LNCaP clone FGC (cell line): ENCODE measurements around the gene COMMD3.

Experiments used
- DNase-seq: peaks from one replicate; pipeline ENCODE4 v3.0.0-alpha.2; 2011; ENCODE audit warnings: low read depth
- H3K4me3 ChIP-seq: 2 replicates; pipeline ENCODE4 v1.5.1; 2011; ENCODE audit warnings: mild to moderate bottlenecking, low read depth, low read length, control low read depth
- TF ChIP-seq, protein P1 (sequence below): IDR thresholded peaks from 2 replicates; pipeline ENCODE4 v1.5.1; 2012; ENCODE audit warnings: mild to moderate bottlenecking; ENCODE audit not compliant: control insufficient read depth, insufficient read depth; ENCODE audit errors: extremely low read depth

COMMD3 gene

DNA sequence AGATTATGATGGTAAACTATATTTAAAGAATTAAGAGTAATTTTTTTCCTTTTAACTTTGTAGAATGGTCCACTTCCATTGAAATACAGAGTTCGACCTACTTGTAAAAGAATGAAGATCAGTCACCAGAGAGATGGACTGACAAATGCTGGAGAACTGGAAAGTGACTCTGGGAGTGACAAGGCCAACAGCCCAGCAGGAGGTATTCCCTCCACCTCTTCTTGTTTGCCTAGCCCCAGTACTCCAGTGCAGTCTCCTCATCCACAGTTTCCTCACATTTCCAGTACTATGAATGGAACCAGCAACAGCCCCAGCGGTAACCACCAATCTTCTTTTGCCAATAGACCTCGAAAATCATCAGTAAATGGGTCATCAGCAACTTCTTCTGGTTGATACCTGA lies 13.0 kb downstream of the COMMD3 start:
- DNase-seq, result no peak
- TF ChIP-seq, protein P1, sequence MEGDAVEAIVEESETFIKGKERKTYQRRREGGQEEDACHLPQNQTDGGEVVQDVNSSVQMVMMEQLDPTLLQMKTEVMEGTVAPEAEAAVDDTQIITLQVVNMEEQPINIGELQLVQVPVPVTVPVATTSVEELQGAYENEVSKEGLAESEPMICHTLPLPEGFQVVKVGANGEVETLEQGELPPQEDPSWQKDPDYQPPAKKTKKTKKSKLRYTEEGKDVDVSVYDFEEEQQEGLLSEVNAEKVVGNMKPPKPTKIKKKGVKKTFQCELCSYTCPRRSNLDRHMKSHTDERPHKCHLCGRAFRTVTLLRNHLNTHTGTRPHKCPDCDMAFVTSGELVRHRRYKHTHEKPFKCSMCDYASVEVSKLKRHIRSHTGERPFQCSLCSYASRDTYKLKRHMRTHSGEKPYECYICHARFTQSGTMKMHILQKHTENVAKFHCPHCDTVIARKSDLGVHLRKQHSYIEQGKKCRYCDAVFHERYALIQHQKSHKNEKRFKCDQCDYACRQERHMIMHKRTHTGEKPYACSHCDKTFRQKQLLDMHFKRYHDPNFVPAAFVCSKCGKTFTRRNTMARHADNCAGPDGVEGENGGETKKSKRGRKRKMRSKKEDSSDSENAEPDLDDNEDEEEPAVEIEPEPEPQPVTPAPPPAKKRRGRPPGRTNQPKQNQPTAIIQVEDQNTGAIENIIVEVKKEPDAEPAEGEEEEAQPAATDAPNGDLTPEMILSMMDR, result no peak
- no peak overlapping the region for H3K4me3 ChIP-seq

DNA sequence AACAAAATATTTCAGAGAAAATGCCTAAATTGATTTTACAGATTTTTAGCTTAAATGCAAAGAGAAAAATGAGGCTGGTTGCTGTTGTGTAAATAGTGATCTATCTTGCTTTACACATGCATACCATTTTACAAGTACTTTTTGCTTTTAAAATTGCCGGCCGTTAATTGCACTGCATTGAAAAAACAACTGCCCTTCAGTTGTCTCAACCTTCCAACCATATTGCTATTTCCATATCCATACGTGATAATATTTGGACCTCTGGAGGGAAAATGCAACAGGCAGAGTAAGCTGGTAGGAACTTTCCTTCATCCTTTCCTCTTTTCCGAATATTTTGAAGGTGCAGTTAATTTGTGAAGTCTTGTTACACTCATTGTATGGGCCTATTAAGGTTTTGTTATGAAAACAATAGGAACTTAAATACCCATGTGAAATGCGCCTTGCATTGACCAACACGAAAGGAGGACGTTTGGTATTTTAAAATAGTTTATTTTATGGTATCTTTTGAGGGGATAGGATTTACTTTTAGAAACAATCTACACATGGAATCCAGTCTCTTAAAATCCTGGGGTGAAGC lies 16.0 kb downstream of the COMMD3 start:
- no peak overlapping the region for H3K4me3 ChIP-seq
- no peak for DNase-seq
- TF ChIP-seq, protein P1, result no peak

DNA sequence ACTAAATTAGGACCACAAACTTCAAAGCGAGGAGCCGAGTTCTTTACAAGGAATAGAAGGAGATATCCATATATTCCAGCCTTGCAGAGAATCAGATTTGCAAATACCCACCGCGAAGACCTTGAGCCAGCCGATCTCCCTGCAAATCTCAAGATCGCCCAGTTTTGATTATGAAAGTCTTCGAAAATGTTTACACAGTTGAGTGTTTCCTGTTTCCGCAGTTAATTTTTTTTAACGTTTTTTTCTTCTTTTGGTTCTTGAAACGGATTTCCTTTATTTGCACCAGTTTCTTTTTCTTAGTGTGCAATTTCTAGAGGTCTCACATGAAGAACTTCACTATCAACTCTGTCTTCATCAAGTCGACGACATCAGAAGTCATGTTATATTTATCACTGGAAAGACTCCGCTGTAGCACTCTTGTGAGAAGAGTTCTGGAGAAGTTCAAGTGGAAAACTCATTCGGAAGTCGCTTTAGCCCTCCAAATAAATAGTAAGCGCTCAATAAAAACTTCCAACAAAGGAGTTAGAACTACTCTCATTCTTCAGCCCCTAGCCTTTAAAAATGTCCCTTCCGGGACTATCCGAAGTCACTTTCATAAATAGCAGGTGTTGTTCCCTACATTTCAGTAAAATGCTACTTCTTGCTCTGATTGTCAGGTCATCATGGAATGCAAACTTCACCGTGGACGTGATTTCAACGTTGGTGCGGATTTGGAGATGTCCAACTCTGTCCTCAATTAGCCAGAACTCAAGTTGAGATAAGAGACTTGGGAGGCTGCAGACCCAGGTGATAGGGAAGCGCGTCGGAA lies 17.2 kb downstream of the COMMD3 start:
- TF ChIP-seq, protein P1, result no peak
- DNase-seq, result no peak
- no peak overlapping the region for H3K4me3 ChIP-seq

DNA sequence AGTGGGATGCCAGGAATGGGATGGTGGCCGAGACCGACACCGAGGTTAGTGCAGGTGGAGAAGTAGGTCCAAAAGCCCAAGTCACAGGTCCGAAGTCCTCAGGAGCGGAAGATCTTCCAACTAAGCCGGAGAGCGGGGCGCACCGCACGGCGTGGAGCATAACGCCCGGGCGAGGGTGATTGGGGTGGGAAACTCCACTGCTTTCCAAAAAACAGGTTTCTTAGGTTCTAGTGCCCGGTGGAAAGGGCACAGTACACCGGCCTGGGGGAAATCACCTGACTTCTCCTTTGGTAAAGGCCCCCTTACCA lies 17.7 kb downstream of the COMMD3 start:
- H3K4me3 ChIP-seq, result no peak overlapping the region
- no peak for DNase-seq

DNA sequence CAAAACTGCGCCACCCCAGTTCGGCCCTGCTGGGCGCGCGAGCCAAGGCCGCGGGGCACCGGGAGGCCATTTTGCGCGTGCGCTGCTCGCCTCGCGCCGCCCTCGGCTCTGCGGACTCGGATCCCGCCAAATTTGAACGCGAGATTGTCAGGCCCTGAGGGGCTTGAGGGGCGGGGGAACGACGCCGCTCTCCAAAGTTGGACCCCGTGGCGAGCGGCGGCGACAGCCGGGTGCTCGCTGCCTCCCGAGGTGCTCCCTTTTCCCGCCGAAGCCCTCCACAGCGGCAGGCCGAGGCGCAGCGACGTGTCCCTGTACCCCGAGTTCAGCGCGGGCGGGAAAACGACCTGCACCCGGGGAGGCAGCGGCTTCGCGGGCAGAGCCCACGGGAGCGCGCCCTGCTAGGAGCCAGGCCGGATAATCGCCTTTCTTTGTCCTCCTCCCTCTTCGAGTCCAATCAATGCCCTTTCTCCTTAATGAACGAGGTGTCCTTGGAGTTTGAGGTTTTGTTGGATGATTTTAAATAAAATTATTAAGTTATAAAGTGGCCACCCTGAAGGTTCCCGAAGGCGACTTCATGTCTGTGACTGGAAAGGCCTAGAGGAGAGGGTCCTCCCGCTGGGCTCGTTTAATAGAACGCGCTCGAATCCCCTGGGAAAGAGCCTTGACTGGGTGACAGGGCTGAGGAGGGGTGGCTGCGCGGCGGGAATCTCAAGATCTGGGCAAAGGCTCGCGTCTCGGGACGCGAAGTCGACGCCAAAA lies 18.4 kb downstream of the COMMD3 start:
- H3K4me3 ChIP-seq, result no peak overlapping the region
- no peak for DNase-seq
- TF ChIP-seq, protein P1, result no peak

More for the DNA sequence above, 17.7 kb downstream of the COMMD3 start:
- TF ChIP-seq, protein P1, result no peak

DNA sequence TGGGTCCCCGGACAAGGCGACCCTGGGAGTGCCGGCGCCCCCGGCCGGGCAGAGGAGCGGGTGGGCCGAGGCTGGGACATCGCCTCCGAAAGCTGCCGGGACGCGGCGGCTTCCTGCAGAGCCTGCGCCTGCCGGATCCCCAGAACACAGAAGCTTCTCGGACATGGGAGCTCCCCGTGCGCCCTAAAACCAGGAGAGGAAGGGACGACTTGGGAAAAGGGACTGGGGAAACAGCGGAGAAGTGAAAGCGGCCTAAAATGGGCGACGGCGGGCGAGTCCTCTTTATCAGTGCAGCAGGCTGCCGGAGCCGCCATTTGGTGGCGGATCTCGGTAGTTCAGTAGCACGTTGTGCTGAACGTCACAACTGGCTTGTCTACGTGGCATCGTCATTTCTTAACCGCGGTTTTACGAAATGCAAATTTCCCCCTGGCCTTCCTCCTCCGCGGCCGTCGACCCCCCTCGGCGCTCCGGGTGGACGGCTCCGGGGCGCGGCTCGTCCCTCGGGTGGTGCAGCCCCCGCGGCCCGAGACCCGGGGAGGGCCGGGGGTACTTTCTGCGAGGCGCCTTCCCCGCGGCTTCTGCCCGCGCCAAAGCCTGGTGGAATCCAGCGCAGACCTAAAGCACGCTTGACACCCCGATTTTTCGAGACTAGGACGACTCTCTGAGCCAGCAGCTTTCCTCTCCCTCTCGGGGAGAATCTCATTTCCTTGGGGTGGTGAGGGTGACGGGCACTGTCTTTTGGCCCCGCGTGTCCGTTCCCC lies 19.2 kb downstream of the COMMD3 start:
- TF ChIP-seq, protein P1, result no peak
- no peak overlapping the region for H3K4me3 ChIP-seq
- DNase-seq, result no peak
